Measurements from ENCODE around the gene PEF1. TPM values are rescaled to one million over a fixed set of nuclear protein-coding genes. Genes with fewer than 3 reads are reported as not detected.

The PEF1 gene
- total RNA-seq, 1 donor from 2014 or later: 42.8 TPM

DNA sequence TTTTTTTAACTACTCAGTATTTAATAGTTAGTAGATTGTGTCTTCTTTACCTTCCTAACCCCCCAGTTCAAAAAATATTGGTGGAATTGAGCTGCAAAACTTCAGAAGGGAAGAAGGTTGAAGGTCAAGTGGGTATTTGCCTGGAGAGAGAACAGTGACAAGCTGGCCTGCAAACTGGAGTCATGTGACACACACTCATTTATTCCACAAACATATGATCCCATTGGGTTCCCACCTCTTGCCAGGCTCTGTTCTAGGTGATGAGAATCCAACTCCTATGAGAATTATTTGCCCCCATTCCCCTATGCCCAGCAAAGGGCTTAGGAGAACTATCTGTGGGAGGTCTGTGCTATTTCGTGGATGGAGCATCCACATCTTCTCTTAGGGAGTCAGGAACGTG lies 3.5 kb upstream of the PEF1 start:
- Mint-ChIP-seq H3K27me3 (no peaks in the 10 kb centered on the region), H3K9me3 (ENCODE audit: low read depth) (no peaks in the 10 kb centered on the region), H3K27ac (no peak overlapping the region), H3K4me1 (ENCODE audit: low read depth) (peaks cover 23% of the 10 kb centered on the region), H3K36me3 (ENCODE audit: insufficient read depth) (no peaks in the 10 kb centered on the region), H3K4me3 (ENCODE audit: low read depth) (no peak overlapping the region)
- TF ChIP-seq, protein P1, sequence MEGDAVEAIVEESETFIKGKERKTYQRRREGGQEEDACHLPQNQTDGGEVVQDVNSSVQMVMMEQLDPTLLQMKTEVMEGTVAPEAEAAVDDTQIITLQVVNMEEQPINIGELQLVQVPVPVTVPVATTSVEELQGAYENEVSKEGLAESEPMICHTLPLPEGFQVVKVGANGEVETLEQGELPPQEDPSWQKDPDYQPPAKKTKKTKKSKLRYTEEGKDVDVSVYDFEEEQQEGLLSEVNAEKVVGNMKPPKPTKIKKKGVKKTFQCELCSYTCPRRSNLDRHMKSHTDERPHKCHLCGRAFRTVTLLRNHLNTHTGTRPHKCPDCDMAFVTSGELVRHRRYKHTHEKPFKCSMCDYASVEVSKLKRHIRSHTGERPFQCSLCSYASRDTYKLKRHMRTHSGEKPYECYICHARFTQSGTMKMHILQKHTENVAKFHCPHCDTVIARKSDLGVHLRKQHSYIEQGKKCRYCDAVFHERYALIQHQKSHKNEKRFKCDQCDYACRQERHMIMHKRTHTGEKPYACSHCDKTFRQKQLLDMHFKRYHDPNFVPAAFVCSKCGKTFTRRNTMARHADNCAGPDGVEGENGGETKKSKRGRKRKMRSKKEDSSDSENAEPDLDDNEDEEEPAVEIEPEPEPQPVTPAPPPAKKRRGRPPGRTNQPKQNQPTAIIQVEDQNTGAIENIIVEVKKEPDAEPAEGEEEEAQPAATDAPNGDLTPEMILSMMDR (IDR thresholded peaks at IDR 0.05; ENCODE audit: unreplicated experiment): no peak
- no peak for DNase-seq (ENCODE audit: low spot score, unreplicated experiment)

DNA sequence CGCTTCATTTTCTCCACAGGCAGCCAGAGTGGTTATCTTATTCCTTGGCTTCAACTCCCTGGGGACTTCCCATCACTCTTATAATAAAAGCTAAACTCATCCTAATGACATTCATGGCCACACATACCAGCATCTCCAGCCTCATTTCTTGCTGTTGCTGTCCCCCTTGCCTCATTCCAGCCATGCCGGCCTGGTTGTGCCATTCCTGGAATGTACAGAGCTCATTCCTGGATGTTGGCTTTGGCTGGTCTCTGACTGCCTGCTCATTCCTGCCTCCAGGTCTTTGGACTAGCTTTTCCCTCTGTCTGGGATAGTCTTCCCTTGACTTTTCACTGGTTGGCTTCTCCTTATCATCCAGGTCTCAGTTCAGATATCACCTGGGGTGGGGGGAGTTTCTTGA lies 2.4 kb upstream of the PEF1 start:
- Mint-ChIP-seq H3K27ac (no peak overlapping the region), H3K36me3 (ENCODE audit: insufficient read depth) (no peaks in the 10 kb centered on the region)

DNA sequence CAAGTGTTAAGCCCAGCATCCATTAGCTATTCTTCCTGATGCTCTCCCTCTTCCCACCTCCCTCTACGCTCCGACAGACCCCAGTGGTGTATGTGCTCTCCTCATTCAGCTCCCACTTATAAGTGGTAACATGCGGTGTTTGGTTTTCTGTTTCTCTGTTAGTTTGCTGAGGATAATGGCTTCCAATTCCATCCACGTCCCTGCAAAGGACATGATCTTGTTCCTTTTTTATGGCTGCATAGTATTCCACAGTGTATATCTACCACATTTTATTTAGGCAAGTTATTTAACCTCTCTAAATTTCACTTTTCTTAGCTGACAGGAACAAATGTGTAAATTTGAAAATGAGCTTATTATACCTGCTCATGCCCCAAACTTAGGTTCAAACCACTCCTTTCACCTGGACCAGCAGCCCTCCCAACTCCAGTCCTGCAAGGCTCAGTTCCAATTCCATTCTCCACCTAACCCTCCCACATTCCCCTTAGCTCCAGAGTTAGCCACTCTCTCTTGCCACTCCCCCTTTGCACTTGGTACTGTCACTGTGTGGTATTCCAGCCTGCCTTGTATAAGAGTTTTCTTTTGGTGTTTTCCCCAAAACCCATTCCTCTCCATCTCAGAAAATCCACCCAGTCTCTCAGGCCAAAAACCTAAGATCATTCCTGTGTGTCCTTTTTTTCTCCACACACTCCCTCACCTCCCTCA lies 1.7 kb upstream of the PEF1 start:
- Mint-ChIP-seq H3K4me1 (ENCODE audit: low read depth) (peaks cover 23% of the 10 kb centered on the region), H3K4me3 (ENCODE audit: low read depth) (peak overlapping the region; percentile 94), H3K9me3 (ENCODE audit: low read depth) (no peaks in the 10 kb centered on the region), H3K36me3 (ENCODE audit: insufficient read depth) (no peaks in the 10 kb centered on the region), H3K27me3 (no peaks in the 10 kb centered on the region), H3K27ac (no peak overlapping the region)
- no peak for DNase-seq (ENCODE audit: low spot score, unreplicated experiment)
- TF ChIP-seq, protein P1 (IDR thresholded peaks at IDR 0.05; ENCODE audit: unreplicated experiment): no peak

More for the DNA sequence above, 2.4 kb upstream of the PEF1 start:
- Mint-ChIP-seq H3K4me3 (ENCODE audit: low read depth) (peak overlapping the region; percentile 94), H3K27me3 (no peaks in the 10 kb centered on the region), H3K4me1 (ENCODE audit: low read depth) (peaks cover 23% of the 10 kb centered on the region), H3K9me3 (ENCODE audit: low read depth) (no peaks in the 10 kb centered on the region)
- no peak for DNase-seq (ENCODE audit: low spot score, unreplicated experiment)
- TF ChIP-seq, protein P1 (IDR thresholded peaks at IDR 0.05; ENCODE audit: unreplicated experiment): no peak

DNA sequence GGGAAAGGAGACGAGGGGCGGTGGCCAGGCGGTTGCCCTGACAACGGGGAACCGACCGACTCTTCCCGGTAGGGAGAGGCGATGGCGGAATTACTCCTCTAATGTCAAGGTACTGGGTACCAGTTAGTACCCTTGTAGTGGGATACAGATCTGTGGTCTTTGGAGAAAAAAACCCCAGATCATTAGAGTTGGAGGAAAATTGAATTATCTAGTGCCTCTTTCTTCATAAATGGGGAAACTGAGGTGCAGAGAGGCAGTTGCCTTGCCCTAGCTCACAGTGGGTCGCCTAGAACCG lies 545 bp upstream of the PEF1 start:
- peaks cover 18% of the 10 kb centered on the region for H3K4me1 Mint-ChIP-seq (ENCODE audit: low read depth)
- H3K27ac Mint-ChIP-seq: peak overlapping the region; percentile 100
- TF ChIP-seq, protein P1 (IDR thresholded peaks at IDR 0.05; ENCODE audit: unreplicated experiment): no peak
- no peaks in the 10 kb centered on the region for H3K36me3 Mint-ChIP-seq (ENCODE audit: insufficient read depth)
- no peaks in the 10 kb centered on the region for H3K27me3 Mint-ChIP-seq
- no peak for DNase-seq (ENCODE audit: low spot score, unreplicated experiment)
- no peaks in the 10 kb centered on the region for H3K9me3 Mint-ChIP-seq (ENCODE audit: low read depth)
- H3K4me3 Mint-ChIP-seq (ENCODE audit: low read depth): peak overlapping the region; percentile 94

DNA sequence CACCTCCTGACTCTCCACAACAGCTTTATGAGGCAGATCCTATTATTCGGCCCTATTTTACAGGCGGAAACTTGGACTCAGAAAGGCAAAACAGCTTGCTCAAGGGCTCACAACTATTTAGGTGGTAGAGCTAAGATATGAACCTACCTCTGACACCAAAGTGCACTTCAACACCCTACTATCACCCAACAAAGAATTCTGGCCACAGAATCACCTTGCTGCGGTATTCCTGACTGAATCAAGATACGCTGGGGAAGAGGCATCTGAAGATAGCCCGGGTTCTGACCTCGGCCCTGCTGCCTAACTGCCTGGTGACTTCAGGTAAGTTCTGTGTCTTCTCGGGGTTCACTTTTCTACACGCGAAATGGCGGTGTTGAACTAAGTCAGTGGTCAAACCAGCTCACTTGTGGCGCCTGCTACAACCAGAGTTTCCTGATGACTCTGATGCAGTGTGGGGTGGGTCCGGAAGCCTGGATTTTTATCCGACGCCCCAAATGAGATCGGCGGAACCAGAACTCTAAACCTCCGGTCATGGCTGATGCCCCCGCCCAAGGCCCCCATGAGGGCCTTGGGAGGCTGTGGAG lies 608 bp downstream of the PEF1 start:
- Mint-ChIP-seq H3K4me1 (ENCODE audit: low read depth) (peaks cover 18% of the 10 kb centered on the region), H3K9me3 (ENCODE audit: low read depth) (no peaks in the 10 kb centered on the region), H3K27ac (peak overlapping the region; percentile 100), H3K4me3 (ENCODE audit: low read depth) (peak overlapping the region; percentile 94), H3K36me3 (ENCODE audit: insufficient read depth) (no peaks in the 10 kb centered on the region), H3K27me3 (no peaks in the 10 kb centered on the region)
- DNase-seq (ENCODE audit: low spot score, unreplicated experiment): no peak
- TF ChIP-seq, protein P1 (IDR thresholded peaks at IDR 0.05; ENCODE audit: unreplicated experiment): no peak

All from progenitor cell of endocrine pancreas (in vitro differentiated cells).